ENCODE data around the gene HS3ST5.

GRCh38 chr6:114291428-114291827, 51.4 kb downstream of the HS3ST5 start:
- TF ChIP-seq CTCF (optimal IDR thresholded peaks at IDR 0.05 in 1 of 3, IDR thresholded peaks at IDR 0.05 in 1 of 3, conservative IDR thresholded peaks at IDR 0.05 in 1 of 3; ENCODE audit: extremely low read depth in 1 of 3, insufficient read depth in 2 of 3, low read length in 3 of 3) (no peak), EZH2 (IDR thresholded peaks at IDR 0.05; ENCODE audit: low read length) (no peak)
